Medulla oblongata (tissue), 1 donor: ENCODE measurements around the gene IFNA7.
A peak's percentile ranks its signal among the peaks of the same experiment; 100 is the strongest.
"Not testable (repeated sequence)": the region's sequence is repeated elsewhere in the genome, so short reads cannot be mapped to it uniquely, and the experiment has no call there.

Source experiments
- DNase-seq: peaks from one replicate; pipeline ENCODE4 v3.0.0-alpha.2; 2015; ENCODE audit errors: extremely low spot score

Gene IFNA7

DNA sequence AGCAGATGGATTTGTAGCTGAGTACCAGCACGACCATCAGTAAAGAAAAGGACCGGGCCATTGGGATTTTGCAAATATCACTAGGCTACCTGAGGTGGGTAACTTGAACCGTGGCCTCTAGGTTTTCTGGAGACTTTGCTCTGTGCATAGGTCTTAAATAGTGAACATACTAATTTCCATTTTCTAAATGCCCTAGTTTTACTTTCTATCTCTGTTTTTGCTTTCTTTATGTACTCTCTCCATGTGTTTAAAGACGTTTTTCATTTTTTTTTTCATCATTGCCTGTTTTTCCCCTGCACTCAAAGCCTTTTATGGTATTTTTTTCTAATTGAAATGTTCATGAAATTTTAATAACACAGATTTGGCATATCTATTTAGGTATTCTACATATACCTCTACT is at the start of gene IFNA7:
TSS of gene IFNA7 (minus strand) at position 101 of the 400 bp plus-strand sequence. CDS start at position 61, 40 bp downstream.
- not testable (repeated sequence) for DNase-seq

DNA sequence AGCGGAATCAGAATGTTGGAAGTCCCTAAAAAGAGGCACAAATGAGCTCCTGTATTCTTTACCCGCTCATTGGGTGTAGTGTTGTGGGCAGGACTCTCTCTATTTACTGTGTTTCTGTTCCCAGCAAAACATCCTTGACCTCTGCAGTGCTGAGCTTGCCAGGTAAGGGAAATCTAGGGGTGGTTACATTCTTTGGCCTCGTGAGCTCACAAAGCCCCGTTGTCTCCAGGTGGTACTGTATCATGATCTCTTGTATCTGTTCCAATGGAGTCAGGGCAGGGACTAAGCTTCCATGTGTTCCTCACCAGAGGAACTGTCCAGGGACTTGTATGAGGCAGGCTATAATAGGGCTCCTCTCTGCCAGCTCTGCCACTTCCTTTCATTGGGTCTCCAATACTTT is 49.6 kb upstream of the IFNA7 start:
- no peak for DNase-seq

DNA sequence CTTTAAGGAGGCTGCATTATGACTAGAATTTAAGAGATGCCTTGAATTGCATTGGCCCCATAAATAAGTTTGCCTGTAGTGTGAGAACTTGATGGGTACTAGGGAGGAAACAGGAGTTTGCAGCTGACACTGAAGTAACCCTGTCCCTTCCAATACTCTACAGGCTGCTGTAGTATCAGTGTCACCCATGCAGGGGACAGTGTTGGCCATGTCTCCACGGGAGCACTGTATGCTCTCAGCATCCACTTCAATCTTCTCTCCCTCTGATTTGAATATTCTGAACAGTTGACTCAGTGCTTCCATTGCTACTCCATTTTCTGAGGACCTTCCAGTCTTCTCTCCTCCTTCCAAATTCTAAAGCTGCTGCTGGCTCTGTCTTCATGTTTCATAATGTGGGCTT is 49.2 kb upstream of the IFNA7 start:
- no peak for DNase-seq

DNA sequence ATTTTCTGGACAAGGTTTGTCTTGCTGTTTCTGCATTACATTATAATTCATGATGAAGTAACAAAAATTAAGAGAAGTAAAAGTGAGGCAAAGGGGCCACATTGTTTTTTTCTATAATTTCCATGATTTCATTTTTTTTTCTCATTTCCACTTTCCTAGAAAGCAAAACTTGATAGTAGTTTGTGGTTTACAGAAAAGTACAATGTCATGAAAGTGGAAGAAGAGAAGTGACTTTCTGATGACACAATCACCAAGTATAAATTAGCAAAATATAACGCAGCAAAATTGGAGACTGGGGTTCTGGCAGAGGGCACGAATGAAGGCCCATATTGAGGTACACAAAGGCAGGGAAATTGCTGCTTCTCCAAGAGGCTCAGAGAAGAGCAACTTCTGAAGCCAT is 42.8 kb upstream of the IFNA7 start:
- DNase-seq = no peak

DNA sequence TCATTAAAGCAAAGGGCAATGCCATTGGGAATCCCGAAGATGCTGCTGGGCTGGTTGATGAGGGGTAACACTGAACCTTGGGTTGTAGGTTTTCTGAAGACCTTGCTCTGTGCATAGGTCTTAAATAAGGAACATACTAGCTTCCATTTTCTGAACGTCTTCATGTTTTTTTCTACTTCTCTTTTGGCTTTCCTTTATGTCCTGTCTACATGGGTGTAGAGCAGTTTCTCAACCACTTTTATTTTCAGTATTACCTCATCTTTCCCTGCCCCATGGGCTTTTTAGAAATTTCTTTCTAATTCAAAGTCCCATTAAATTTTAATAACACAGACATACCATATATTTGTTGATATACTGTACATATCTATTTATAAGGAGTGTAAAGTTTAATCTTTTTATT is 37.9 kb upstream of the IFNA7 start, which contains the start of gene IFNA14:
TSS of gene IFNA14 (minus strand) at position 95 of the 400 bp plus-strand sequence. CDS start at position 25, 70 bp downstream.
- no peak for DNase-seq

DNA sequence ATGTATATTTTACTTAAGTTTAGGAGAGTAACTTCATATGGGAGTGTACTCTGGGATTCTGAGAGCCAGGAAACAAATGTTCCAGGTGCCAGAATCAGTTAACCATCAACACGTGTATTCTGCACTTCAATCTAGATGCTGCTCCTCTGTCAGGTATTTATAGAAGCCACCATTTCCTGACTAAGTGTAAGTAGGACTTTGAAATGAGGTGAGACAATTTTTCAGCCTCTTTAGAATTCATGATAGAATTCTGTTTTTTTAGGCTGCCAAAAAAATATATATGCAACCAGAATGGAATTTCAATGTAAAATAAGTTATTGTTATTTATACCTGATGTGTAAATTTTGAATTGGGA is 34.3 kb upstream of the IFNA7 start:
- DNase-seq = not testable (repeated sequence)

DNA sequence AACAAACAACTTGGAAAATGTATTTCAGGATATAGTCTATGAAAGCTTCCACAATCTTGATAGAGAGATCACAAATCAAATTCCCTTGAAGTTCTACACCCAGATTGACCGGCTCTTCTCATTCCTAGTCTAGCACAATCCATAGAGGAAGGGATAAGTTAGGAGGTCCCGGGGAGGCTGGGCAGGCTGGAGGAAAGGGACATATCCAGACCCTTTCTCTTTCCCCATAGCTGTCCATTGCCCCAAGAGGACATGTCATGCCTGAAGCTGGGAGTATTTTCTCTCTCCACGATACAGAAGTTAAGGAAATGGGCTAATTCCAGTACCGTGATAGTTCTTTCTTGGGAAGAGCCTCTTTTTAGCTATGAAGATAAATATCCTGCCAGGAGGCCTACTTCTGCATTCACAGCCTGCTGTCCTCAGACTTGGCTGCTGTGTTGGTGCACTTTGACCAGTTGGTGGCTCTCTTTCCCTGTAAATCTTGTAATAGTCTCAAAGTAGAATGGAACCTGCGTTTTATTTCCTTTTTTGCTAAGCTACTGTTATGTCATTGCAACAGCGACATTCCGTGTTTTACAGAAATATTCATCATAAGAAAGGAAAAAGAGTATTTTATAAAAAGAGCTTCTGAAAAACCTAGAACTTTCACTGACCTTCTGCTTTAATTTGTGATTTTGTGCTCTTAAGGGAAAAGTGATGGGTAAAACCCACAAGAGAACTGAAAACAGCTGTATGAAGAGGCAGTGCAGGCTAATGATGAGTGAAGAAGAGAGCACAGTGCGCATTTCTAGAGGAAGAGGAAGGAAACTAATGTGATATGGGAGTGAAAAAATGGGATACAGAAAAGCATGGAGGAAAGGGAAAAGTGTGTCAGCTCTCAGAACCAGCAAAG is 33.7 kb upstream of the IFNA7 start:
- peak; percentile 83 for DNase-seq

DNA sequence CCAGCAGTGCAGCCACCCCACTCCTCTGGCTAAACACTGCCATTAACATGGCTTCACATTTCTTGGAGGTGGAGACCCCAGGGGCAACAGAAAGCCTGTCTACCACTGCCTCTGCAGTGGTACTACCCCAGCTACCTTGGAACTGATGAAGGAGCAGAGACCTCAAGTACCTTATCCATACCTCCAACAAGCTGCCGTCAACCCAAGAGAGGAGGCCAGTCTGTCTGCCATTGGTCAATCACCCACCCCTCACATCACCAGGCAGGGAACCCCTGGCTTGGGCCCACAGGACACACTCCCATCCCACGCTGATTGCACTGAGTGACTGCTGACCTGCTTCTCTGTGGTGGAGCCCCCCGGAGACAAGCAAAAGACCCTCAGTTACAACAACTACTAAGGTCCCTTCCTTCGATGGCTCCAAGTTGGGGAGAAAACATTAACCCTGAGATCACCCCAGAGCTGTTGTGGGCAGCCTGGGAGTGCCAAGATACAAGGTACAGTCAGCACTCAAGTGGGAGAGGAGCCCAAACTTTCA is 32.2 kb upstream of the IFNA7 start:
- no peak for DNase-seq

DNA sequence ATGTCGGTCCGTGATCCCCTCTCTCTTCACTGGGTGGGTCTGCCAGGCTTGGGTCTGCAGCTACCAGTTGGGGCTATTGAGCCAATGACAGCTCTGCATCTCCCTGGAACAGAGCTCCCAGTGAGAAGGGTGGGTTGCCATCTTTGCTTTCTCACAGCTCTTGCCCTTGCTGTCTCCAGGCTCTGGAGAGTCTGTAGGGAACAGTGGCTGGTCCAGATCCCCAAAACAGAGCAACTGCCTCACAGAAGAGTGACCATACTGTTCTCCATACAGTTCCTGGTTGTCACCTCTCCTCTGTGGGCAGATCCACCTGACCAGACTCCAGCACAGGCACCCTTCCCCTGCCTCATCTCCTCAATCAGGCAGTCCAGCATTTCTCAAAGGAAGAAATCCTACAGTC is 31.3 kb upstream of the IFNA7 start:
- no peak for DNase-seq

DNA sequence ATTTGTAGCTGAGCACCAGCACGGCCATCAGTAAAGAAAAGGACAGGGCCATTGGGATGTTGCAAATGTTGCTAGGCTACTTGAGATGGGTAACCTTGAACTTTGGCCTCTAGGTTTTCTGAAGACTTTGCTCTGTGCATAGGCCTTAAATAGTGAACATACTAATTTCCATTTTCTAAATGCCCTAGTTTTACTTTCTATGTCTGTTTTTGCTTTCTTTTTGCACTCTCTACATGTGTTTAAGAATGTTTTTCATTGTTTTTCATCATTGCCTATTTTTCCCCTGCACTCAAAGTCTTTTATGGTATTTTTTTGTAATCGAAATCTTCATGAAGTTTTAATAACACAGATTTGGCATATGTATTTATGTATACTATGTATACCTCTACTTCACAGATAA is 26.1 kb upstream of the IFNA7 start, which contains the start of gene IFNA17:
TSS of gene IFNA17 (minus strand) at position 101 of the 400 bp plus-strand sequence. CDS start at position 52, 49 bp downstream.
- no peak for DNase-seq

DNA sequence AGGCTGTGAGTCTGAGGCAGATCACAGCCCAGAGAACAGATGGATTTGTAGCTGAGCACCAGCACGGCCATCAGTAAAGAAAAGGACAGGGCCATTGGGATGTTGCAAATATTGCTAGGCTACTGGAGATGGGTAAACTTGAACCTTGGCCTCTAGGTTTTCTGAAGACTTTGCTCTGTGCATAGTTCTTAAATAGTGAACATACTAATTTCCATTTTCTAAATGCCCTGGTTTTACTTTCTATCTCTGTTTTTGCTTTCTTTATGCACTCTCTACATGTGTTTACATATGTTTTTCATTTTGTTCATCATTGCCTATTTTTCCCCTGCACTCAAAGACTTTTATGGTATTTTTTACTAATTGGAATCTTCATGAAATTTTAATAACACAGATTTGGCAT is 15.2 kb upstream of the IFNA7 start, which contains the start of gene IFNA16:
TSS of gene IFNA16 (minus strand) at position 101 of the 400 bp plus-strand sequence. CDS start at position 95, 6 bp downstream.
- DNase-seq = not testable (repeated sequence)

DNA sequence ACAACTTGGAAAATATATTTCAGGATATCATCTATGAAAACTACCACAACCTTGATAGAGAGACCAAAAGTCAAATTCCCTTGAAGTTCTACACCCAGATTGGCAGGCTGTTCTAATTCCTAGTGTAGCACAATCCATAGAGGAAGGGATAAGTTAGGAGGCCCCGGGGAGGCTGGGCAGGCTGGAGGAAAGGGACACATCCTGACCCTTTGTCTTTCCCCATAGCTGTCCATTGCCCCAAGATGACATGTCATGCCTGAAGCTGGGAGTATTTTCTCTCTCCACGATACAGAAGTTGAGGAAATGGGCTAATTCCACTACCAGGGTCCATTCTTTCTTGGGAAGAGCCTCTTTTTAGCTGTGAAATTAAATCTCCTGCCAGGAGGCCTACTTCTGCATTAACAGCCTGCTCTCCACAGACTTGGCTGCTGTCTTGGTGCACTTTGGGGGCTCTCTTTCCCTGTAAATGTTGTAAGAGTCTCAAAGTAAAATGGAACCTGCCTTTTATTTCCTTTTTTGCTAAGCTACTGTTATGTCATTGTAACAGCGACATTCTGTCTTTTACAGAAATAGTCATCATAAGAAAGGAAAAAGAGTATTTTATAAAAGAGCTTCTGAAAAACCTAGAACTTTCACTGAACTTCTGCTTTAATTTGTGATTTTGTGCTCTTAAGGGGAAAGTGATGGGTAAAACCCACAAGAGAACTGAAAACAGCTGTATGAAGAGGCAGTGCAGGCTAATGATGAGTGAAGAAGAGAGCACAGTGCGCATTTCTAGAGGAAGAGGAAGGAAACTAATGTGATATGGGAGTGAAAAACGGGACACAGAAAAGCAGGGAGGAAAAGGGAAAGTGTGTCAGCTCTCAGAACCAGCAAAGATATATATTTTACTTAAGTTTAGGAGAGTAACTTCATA is 11.7 kb upstream of the IFNA7 start:
- peak; percentile 9 for DNase-seq

DNA sequence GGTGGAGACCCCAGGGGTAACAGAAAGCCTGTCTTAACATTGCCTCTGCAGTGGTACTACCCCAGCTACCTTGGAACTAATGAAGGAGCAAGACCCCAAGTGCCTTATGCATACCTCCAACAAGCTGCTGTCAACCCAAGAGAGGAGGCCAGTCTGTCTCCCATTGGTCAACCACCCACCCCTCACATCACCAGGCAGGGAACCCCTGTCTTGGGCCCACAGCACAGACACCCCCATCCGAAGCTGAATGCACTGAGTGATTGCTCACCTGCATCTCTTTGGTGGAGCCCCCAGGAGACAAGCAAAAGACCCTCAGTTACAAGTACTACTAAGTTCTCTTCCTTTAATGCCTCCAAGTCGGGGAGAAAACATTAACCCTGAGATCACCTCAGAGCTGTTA is 10.2 kb upstream of the IFNA7 start:
- not testable (repeated sequence) for DNase-seq

DNA sequence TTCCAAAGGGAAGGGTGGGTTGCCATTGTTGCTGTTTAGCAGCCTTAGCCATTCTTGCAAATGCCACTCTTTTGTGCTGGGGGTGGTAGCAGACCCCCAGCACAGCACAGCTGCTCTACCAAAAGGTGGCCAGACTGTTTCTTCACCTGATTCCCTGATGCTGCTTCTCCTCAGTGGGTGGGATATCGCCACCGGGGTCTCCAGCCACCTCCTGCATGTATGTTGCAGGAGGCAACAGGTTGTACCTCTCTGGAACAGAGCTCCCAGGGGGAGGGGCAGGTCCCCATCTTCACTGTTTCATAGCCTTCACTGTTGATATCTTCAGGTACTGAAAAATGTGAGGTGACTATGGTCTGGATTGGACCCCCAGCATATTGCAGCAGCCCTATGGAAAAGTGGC is 8.8 kb upstream of the IFNA7 start:
- DNase-seq = not testable (repeated sequence)

DNA sequence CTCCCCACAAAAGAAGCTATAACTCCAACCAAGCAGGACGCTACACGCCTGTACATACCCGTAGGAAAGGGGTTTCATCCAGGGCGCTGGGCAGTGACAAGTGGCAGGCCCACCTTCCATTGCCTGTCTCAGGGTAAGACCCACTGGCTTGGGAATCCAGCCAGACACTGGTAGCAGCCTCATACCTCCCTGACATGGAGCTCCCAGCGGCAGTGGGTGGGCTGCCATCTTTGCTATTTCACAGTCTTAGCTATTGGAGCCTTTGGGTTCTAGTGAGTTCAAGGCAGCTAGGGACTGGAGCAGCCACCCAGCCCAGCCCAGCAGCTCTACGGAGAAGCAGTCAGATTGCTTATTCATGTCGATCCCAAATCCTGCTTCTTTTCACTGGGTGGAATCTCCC is 8.3 kb upstream of the IFNA7 start:
- no peak for DNase-seq

DNA sequence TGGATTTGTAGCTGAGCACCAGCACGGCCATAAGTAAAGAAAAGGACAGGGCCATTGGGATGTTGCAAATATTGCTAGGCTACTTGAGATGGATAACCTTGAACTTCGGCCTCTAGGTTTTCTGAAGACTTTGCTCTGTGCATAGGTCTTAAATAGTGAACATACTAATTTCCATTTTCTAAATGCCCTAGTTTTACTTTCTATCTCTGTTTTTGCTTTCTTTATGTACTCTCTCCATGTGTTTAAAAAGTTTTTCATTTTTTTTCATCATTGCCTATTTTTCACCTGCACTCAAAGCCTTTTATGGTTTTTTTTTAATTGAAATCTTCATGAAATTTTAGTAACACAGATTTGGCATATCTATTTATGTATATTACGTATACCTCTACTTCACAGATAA is 5.0 kb upstream of the IFNA7 start, which contains the start of gene IFNA10:
TSS of gene IFNA10 (minus strand) at position 101 of the 400 bp plus-strand sequence. CDS start at position 55, 46 bp downstream.
- DNase-seq = not testable (repeated sequence)

DNA sequence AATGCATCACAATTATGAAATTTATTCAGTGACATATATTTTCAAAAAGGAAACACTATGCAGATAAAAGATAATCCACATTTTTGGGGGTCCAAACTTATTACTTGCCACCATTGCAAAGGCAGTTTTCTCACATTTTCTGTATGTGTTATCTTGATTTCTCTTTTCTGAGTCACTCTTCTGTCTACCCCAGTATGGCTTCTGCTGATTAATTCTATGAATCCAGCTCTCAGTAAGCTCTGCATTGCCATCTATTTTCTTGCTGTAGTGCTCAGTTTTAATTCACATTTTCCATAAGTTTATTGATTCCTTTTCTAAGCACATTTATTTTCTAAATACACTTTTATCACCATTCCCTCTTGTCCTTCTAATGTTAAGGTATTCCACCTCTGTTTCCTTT is 3.2 kb upstream of the IFNA7 start:
- no peak for DNase-seq

DNA sequence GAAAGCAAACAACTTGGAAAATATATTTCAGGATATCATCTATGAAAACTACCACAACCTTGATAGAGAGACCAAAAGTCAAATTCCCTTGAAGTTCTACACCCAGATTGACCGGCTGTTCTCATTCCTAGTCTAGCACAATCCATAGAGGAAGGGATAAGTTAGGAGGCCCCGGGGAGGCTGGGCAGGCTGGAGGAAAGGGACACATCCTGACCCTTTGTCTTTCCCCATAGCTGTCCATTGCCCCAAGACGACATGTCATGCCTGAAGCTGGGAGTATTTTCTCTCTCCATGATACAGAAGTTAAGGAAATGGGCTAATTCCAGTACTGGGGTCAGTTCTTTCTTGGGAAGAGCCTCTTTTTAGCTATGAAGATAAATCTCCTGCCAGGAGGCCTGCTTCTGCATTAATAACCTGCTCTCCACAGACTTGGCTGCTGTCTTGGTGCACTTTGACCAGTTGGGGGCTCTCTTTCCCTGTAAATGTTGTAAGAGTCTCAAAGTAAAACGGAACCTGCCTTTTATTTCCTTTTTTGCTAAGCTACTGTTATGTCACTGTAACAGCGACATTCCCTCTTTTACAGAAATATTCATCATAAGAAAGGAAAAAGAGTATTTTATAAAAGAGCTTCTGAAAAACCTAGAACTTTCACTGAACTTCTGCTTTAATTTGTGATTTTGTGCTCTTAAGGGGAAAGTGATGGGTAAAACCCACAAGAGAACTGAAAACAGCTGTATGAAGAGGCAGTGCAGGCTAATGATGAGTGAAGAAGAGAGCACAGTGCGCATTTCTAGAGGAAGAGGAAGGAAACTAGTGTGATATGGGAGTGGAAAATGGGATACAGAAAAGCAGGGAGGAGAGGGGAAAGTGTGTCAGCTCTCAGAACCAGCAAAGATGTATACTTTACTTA is 6.9 kb downstream of the IFNA7 start:
- peak; percentile 43 for DNase-seq

DNA sequence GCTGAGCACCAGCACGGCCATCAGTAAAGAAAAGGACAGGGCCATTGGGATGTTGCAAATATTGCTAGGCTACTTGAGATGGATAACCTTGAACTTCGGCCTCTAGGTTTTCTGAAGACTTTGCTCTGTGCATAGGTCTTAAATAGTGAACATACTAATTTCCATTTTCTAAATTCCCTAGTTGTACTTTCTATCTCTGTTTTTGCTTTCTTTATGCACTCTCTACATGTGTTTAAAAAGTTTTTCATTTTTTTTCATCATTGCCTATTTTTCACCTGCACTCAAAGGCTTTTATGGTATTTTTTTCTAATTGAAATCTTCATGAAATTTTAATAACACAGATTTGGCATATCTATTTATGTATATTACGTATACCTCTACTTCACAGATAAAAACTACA is 14.5 kb downstream of the IFNA7 start, which contains the start of gene IFNA4:
TSS of gene IFNA4 (minus strand) at position 101 of the 400 bp plus-strand sequence. CDS start at position 45, 56 bp downstream.
- not testable (repeated sequence) for DNase-seq
